Neural cell (in vitro differentiated cells): Measurements from ENCODE around the gene SDK2. TPM values are rescaled to one million over a fixed set of nuclear protein-coding genes. Genes with fewer than 3 reads are reported as not detected.

Source experiments
- H2AFZ ChIP-seq: fragments of 200-600, 300-800 bp; sonication (generic), shearing (Covaris generic); 2 replicates; pipeline ENCODE4 v1.6.0; 2014; ENCODE audit warnings: low read depth, mild to moderate bottlenecking, antibody characterized with exemption, low read length, moderate library complexity
- H3F3A ChIP-seq: fragments of 200-600 bp; shearing (Covaris generic); 2 replicates; pipeline ENCODE4 v1.6.1; 2016; ENCODE audit warnings: mild to moderate bottlenecking, moderate library complexity, mixed read lengths, antibody characterized with exemption, low read length; ENCODE audit not compliant: insufficient read depth, poor library complexity, severe bottlenecking
- H3K27ac ChIP-seq: fragments of 200-600, 300-800 bp; sonication (generic), shearing (Covaris generic); 2 replicates; pipeline ENCODE4 v1.5.1; 2014; ENCODE audit warnings: mild to moderate bottlenecking, low read length, moderate library complexity
- H3K27me3 ChIP-seq: fragments of 300-800, 200-600 bp; sonication (generic), shearing (Covaris generic); 2 replicates; pipeline ENCODE4 v1.6.0; 2014; ENCODE audit warnings: mild to moderate bottlenecking, low read depth, low read length, moderate library complexity; ENCODE audit not compliant: insufficient read depth
- H3K36me3 ChIP-seq: fragments of 300-800, 200-600 bp; sonication (generic), shearing (Covaris generic); 2 replicates; pipeline ENCODE4 v1.5.1; 2014; ENCODE audit warnings: mild to moderate bottlenecking, antibody characterized with exemption, low read length, moderate library complexity; ENCODE audit not compliant: insufficient read depth
- H3K4me2 ChIP-seq: fragments of 300-800, 200-600 bp; sonication (generic), shearing (Covaris generic); 2 replicates; pipeline ENCODE4 v1.6.0; 2014; ENCODE audit warnings: mild to moderate bottlenecking, low read length
- H3K4me3 ChIP-seq: fragments of 300-800, 200-600 bp; sonication (generic), shearing (Covaris generic); 2 replicates; pipeline ENCODE4 v1.5.1; 2014; ENCODE audit warnings: mild to moderate bottlenecking, low read length, moderate library complexity
- H3K79me2 ChIP-seq: fragments of 200-600 bp; shearing (Covaris generic); replicated peaks from 2 replicates; pipeline ENCODE4 v1.6.0; 2014; ENCODE audit warnings: mild to moderate bottlenecking, low read length, moderate library complexity; ENCODE audit not compliant: insufficient read depth
- H3K9ac ChIP-seq: fragments of 300-800, 200-600 bp; sonication (generic), shearing (Covaris generic); 2 replicates; pipeline ENCODE4 v1.6.1; 2016; ENCODE audit warnings: mild to moderate bottlenecking, low read length, mixed read lengths
- H3K9me2 ChIP-seq: fragments of 200-600 bp; shearing (Covaris generic); 2 replicates; pipeline ENCODE4 v1.6.1; 2016; ENCODE audit warnings: mild to moderate bottlenecking, low read length, mixed read lengths; ENCODE audit not compliant: insufficient read depth
- H3K9me3 ChIP-seq: fragments of 200-600, 300-800 bp; sonication (generic), shearing (Covaris generic); 2 replicates; pipeline ENCODE4 v1.6.1; 2016; ENCODE audit warnings: mild to moderate bottlenecking, mixed run types, low read length, moderate library complexity, mixed read lengths
- H4K20me1 ChIP-seq: fragments of 200-600 bp; shearing (Covaris generic); 2 replicates; pipeline ENCODE4 v1.6.1; 2016; ENCODE audit warnings: mild to moderate bottlenecking, mixed run types; ENCODE audit not compliant: insufficient read depth
- EP300 ChIP-seq: fragments of 450-650 bp; conservative IDR thresholded peaks from 2 replicates; pipeline ENCODE4 v1.6.1; 2014; ENCODE audit warnings: antibody characterized with exemption, mild to moderate bottlenecking, moderate library complexity; ENCODE audit not compliant: poor library complexity, severe bottlenecking
- EZH2 ChIP-seq: fragments of 200-600, 300-800 bp; shearing (Covaris generic), sonication (generic); IDR thresholded peaks from 2 replicates; pipeline ENCODE4 v1.6.1; 2014; ENCODE audit warnings: antibody characterized with exemption, low read length, borderline replicate concordance, mild to moderate bottlenecking; ENCODE audit not compliant: insufficient read depth, poor library complexity, severe bottlenecking
- MXI1 ChIP-seq: fragments of 450-650 bp; conservative IDR thresholded peaks from 2 replicates; pipeline ENCODE4 v1.6.1; 2014; ENCODE audit warnings: antibody characterized with exemption, mild to moderate bottlenecking; ENCODE audit not compliant: poor library complexity, severe bottlenecking
- POLR2AphosphoS5 ChIP-seq: IDR thresholded peaks from 2 replicates; pipeline ENCODE4 v1.6.1; 2012
- RAD21 ChIP-seq: fragments of 450-650 bp; conservative IDR thresholded peaks from 2 replicates; pipeline ENCODE4 v1.6.1; 2014; ENCODE audit warnings: antibody characterized with exemption, mild to moderate bottlenecking, moderate library complexity
- SMC3 ChIP-seq: fragments of 450-650 bp; conservative IDR thresholded peaks from 2 replicates; pipeline ENCODE4 v1.6.1; 2014; ENCODE audit warnings: antibody characterized with exemption, mild to moderate bottlenecking, moderate library complexity; ENCODE audit not compliant: poor library complexity
- TAF1 ChIP-seq: IDR thresholded peaks from 2 replicates; pipeline ENCODE4 v1.6.1; 2012; ENCODE audit warnings: low read depth
- polyA plus RNA-seq: library from polyadenylated mRNA; depleted of rRNA; stranded (reverse); fragments of >200 nt; gene quantifications from 2 replicates; pipeline ENCODE4 v1.2.3, GENCODE V29; 2014
- TF ChIP-seq, protein P1 (sequence below): IDR thresholded peaks from 2 replicates; pipeline ENCODE4 v1.6.1; 2012; ENCODE audit warnings: borderline replicate concordance
- TF ChIP-seq, protein P2 (sequence below): fragments of 450-650 bp; IDR thresholded peaks from 2 replicates; pipeline ENCODE4 v1.5.1; 2014; ENCODE audit warnings: antibody characterized with exemption, mild to moderate bottlenecking, moderate library complexity; ENCODE audit not compliant: poor library complexity, severe bottlenecking

Gene SDK2
- polyA plus RNA-seq, 1 donor from 2014 or later: 0.73 TPM

DNA sequence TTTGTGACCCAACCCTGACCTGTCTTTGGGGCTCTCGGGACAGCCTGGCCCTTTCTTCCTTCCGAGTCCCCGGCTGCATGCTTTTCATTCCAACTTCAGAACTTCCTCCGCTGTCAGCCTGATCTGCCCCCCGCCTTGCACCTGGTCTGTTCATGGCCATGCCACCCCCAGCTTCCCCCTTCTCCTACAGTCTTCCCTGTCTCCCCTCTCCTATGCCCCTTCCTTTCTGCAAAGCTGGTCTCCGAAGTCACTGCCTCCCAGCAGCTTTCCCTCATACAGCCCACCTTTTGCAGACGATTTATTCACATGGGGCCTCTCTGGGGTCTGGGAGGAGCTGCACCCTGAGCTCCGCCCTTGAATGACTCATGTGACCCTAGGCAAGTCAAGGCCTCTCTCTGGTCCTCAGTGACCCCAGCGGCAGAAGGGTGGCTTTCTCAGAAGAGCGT is 47.1 kb upstream of the SDK2 start:
- TF ChIP-seq MXI1 (no peak), SMC3 (no peak), EP300 (no peak), TAF1 (no peak), RAD21 (no peak), POLR2AphosphoS5 (no peak), EZH2 (no peak)
- TF ChIP-seq, protein P1, sequence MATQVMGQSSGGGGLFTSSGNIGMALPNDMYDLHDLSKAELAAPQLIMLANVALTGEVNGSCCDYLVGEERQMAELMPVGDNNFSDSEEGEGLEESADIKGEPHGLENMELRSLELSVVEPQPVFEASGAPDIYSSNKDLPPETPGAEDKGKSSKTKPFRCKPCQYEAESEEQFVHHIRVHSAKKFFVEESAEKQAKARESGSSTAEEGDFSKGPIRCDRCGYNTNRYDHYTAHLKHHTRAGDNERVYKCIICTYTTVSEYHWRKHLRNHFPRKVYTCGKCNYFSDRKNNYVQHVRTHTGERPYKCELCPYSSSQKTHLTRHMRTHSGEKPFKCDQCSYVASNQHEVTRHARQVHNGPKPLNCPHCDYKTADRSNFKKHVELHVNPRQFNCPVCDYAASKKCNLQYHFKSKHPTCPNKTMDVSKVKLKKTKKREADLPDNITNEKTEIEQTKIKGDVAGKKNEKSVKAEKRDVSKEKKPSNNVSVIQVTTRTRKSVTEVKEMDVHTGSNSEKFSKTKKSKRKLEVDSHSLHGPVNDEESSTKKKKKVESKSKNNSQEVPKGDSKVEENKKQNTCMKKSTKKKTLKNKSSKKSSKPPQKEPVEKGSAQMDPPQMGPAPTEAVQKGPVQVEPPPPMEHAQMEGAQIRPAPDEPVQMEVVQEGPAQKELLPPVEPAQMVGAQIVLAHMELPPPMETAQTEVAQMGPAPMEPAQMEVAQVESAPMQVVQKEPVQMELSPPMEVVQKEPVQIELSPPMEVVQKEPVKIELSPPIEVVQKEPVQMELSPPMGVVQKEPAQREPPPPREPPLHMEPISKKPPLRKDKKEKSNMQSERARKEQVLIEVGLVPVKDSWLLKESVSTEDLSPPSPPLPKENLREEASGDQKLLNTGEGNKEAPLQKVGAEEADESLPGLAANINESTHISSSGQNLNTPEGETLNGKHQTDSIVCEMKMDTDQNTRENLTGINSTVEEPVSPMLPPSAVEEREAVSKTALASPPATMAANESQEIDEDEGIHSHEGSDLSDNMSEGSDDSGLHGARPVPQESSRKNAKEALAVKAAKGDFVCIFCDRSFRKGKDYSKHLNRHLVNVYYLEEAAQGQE: no peak
- TF ChIP-seq, protein P2, sequence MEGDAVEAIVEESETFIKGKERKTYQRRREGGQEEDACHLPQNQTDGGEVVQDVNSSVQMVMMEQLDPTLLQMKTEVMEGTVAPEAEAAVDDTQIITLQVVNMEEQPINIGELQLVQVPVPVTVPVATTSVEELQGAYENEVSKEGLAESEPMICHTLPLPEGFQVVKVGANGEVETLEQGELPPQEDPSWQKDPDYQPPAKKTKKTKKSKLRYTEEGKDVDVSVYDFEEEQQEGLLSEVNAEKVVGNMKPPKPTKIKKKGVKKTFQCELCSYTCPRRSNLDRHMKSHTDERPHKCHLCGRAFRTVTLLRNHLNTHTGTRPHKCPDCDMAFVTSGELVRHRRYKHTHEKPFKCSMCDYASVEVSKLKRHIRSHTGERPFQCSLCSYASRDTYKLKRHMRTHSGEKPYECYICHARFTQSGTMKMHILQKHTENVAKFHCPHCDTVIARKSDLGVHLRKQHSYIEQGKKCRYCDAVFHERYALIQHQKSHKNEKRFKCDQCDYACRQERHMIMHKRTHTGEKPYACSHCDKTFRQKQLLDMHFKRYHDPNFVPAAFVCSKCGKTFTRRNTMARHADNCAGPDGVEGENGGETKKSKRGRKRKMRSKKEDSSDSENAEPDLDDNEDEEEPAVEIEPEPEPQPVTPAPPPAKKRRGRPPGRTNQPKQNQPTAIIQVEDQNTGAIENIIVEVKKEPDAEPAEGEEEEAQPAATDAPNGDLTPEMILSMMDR: no peak
- H3K27me3 ChIP-seq: no peaks in the 10 kb centered on the region
- no peaks in the 10 kb centered on the region for H3F3A ChIP-seq
- no peak overlapping the region for H3K4me3 ChIP-seq
- no peaks in the 10 kb centered on the region for H3K9me3 ChIP-seq
- no peaks in the 10 kb centered on the region for H3K36me3 ChIP-seq
- no peaks in the 10 kb centered on the region for H4K20me1 ChIP-seq
- H3K4me2 ChIP-seq: no peak overlapping the region
- H3K27ac ChIP-seq: no peak overlapping the region
- H3K9me2 ChIP-seq: no peaks in the 10 kb centered on the region
- no peak overlapping the region for H2AFZ ChIP-seq
- H3K9ac ChIP-seq: no peak overlapping the region
- no peaks in the 10 kb centered on the region for H3K79me2 ChIP-seq

DNA sequence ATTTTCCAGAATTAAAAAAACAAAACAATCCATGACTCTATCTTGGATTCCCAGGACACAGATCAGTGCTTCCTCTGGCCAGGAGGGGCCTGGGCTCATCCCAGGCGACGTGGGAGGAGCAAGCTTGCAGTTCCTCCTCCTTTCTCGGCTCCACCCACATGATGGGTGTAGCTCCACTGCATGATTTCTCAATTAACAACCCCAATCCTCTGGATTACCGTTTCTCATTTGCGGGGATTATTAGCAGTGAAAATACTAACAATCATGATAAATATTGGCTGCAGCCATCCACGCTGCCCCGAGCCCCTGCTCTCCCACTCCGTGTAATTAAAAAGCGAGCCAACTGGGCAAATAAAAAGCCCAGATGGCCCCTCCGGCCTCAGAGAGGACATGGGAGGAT is 46.4 kb upstream of the SDK2 start:
- Histone ChIP-seq H3K9ac (no peak overlapping the region), H3F3A (no peaks in the 10 kb centered on the region), H3K36me3 (no peaks in the 10 kb centered on the region), H3K9me3 (no peaks in the 10 kb centered on the region), H3K27ac (no peak overlapping the region), H3K79me2 (no peaks in the 10 kb centered on the region), H3K27me3 (no peaks in the 10 kb centered on the region), H2AFZ (no peak overlapping the region), H3K4me3 (no peak overlapping the region), H3K4me2 (no peak overlapping the region), H3K9me2 (no peaks in the 10 kb centered on the region), H4K20me1 (no peaks in the 10 kb centered on the region)
- TF ChIP-seq MXI1 (no peak), POLR2AphosphoS5 (no peak), TAF1 (no peak), RAD21 (no peak), EP300 (no peak), EZH2 (no peak)
- TF ChIP-seq, protein P2: no peak
- TF ChIP-seq, protein P1: no peak
